ENCODE measurements around the gene NIPAL3.
"Not testable (repeated sequence)": the region's sequence is repeated elsewhere in the genome, so short reads cannot be mapped to it uniquely, and the experiment has no call there.

Gene NIPAL3

DNA sequence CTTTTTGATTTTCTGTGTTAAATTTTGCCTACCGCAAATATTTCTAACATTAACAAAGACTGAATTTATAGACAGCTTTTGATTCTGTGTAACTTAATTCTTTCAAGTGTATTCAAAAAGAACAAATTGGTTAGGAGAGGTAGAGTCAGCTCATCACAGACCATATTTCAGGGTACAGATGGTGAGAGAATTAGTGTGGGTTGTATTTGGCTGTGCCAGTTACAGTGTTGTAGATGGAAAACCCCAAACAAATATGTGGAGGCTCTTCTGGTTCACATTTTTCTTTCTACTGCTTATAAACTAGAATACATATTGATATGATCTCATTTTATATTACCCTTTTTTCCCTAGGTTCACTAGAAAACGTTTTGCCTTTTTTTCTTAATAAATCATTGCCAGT is 98.1 kb downstream of the NIPAL3 start:
- no peak for FAIRE-seq
- TF ChIP-seq POLR2AphosphoS5 (IDR thresholded peaks at IDR 0.05; ENCODE audit: low read depth, low read length) (no peak), TAF1 (IDR thresholded peaks at IDR 0.05; ENCODE audit: borderline replicate concordance, low read depth, low read length) (no peak), POLR2A (IDR thresholded peaks at IDR 0.05; ENCODE audit: low read depth, low read length) (no peak)
- DNase-seq (ENCODE audit: insufficient read length), result no peak

DNA sequence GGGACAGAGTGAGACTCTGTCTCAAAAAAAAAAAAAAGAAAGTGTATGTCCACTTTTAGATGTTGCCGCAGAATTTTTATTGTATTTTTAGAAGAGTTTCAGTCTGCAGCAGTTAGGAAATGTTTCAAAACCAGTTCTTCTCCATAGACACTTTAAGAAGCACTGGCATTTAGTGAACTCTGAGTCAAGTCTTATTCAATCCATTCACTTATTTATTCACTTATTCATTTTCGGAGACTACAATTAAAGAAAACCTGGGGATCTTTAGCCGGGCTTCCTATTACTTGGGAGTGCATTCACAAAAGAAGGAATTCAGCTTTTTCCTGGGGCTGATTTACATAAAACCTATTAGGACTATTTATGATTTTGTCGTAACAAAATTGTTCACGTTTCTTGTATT is 99.3 kb downstream of the NIPAL3 start:
- no peak for DNase-seq (ENCODE audit: insufficient read length)

DNA sequence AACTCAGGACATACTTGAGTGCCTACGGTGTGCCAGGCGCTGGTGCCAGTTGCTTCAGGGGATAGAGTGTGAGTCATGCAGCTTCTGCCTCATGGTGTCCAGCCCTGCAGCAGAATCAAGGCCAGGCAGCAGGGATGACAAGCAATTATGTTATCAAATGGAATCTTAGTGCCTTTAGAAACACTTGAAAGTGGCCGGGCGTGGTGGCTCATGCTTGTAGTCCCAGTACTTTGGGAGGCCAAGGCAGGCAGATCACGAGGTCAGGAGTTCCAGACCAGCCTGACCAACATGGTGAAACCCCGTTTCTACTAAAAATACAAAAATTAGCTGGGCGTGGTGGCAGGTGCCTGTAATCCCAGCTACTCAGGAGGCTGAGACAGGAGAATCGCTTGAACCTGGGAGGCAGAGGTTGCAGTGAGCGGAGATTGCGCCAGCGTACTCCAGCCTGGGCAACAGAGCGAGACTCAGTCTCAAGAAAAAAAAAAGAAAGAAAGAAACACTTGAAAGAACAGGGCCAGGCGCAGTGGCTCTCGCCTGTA is 100.1 kb downstream of the NIPAL3 start:
- not testable (repeated sequence) for FAIRE-seq; DNase-seq (ENCODE audit: insufficient read length)

More for the DNA sequence above, 99.3 kb downstream of the NIPAL3 start:
- TF ChIP-seq POLR2A (IDR thresholded peaks at IDR 0.05; ENCODE audit: low read depth, low read length), result no peak
- no peak for TF ChIP-seq POLR2AphosphoS5 (IDR thresholded peaks at IDR 0.05; ENCODE audit: low read depth, low read length)
- no peak for TF ChIP-seq TAF1 (IDR thresholded peaks at IDR 0.05; ENCODE audit: borderline replicate concordance, low read depth, low read length)
- no peak for FAIRE-seq

DNA sequence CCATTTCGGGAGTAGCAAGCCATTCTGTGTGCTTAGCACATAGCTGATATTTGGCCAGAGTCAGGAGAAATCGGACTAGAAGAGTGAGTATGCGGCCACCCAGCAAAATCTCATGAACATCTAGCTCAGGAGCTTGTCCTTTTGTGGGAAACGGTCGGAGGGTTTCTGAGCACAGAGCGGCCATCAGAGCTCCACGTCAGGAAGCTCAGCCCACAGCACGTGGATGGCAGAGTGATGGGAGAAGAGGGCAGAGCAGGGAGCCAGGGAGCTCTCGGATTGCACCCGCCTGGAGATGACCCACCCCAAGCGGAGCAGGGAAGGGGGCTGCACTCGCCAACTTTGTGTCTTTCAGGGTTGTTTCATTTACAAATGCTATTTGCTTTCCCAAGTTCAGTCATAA is 100.9 kb downstream of the NIPAL3 start:
- no peak for TF ChIP-seq POLR2AphosphoS5 (IDR thresholded peaks at IDR 0.05; ENCODE audit: low read depth, low read length)
- no peak for TF ChIP-seq TAF1 (IDR thresholded peaks at IDR 0.05; ENCODE audit: borderline replicate concordance, low read depth, low read length)
- no peak for TF ChIP-seq POLR2A (IDR thresholded peaks at IDR 0.05; ENCODE audit: low read depth, low read length)
- no peak for DNase-seq (ENCODE audit: insufficient read length)
- no peak for FAIRE-seq

DNA sequence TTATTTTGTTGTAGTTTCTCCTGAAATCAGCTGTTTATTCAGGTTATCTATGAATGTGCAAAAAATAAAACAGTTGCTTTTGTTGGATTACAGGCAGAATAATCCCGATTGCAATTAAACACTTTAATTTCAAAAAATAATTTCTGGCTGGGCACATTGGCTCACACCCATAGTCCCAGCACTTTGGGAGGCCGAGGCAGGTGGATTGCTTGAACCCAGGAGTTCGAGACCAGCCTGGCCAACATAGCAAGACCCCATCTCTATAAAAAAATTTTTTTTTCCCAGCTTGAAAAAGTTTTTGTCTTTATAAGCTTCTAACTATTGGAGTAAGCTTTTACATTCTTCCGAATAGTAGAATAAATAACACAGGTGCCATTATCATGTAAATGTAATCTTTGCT is 102.3 kb downstream of the NIPAL3 start:
- no peak for DNase-seq (ENCODE audit: insufficient read length)
- no peak for TF ChIP-seq TAF1 (IDR thresholded peaks at IDR 0.05; ENCODE audit: borderline replicate concordance, low read depth, low read length)
- TF ChIP-seq POLR2A (IDR thresholded peaks at IDR 0.05; ENCODE audit: low read depth, low read length), result no peak
- no peak for TF ChIP-seq POLR2AphosphoS5 (IDR thresholded peaks at IDR 0.05; ENCODE audit: low read depth, low read length)
- FAIRE-seq, result no peak

DNA sequence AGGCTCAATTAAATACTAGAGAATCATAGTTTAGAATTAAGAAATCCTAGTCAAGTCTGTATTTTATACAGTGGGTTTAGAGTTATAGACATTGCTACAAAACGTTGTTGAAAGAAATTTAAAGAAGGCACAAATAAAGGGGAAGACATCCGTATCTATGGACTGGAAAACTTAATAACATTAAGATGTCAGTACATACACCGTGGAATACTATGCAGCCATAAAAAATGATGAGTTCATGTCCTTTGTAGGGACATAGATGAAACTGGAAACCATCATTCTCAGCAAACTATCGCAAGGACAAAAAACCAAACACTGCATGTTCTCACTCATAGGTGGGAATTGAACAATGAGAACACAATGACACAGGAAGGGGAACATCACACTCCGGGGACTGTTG is 104.7 kb downstream of the NIPAL3 start:
- not testable (repeated sequence) for DNase-seq (ENCODE audit: insufficient read length); FAIRE-seq
